ENCODE data around the gene EEPD1.

EEPD1 gene

DNA sequence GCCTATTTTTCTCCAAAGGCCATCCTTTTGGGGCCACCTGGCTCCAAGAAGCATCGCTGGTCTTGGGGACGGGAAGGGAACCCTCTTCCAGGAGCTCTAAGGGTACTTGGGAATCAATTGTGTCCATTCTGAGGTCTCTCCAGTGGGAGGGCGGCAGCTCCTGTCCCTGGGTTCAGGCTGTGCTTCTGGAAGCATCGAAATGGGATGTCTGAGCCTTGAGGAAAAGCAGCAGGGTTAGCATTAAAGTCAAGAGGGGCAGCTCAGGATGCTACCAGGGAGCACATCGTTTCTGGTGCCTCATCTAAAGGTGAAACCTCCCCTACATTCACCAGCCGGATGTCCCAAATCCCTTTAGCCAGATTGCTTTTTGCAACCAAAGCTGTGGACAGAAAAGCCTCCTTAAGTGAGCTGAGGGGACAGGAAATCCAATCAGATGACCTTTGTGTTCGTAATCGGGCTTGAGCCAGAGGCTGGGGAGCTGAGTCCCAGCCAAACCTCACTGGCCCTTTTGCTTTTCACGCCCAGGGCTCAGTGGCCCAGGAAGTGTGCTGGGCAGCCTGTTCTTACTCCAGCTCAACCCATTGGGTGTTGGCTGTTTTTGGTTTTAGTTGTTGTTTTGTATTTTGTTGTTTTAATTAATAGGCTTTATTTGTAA, 147.8 kb downstream of the EEPD1 start:
- DNase-seq (ENCODE audit: low read depth), result no peak

DNA sequence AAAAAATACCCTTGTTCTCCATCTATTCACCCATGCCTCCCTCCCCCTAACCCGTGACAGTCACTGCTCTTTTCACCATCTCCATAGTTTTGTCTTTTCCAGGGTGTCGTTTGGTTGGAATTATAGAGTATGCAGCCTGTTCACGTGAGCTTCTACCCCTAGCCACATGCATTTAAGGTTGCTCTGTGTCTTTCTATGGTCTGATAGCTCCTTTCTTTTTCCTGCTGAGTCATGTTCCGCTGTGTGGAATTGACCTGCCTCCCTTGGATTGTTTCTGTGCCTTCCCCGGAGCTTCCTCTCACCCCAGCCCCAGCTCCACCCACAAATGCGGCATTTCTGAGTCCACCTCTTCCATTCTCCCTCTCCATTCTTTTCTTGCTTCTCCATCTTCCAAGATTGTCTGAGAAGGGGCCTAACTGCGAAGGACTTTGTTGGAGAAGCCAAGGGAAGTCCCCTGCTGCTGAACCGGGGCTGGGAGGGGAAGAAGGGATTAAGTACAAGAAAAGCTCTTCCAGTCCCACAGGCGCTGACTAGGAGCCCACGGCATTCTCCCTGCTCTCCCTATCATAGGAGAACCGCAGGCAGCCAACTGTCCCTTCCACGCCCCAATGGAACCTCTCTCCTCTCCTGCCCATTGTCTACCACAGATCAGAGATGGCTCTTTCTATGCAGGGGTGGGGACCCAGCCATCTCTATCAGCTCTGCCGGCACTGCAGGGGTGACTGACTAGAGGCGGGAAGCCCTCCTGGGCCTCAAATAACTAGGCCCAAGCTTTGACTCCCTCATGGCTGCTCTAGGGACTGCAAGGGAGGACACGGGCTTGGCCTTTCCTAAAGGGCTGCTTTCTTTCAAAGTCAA, 149.1 kb downstream of the EEPD1 start:
- no peak for DNase-seq (ENCODE audit: low read depth)

GRCh38 chr7:36303202-36304098, 150.4 kb downstream of the EEPD1 start:
- DNase-seq (ENCODE audit: low read depth), result peak; percentile 83

DNA sequence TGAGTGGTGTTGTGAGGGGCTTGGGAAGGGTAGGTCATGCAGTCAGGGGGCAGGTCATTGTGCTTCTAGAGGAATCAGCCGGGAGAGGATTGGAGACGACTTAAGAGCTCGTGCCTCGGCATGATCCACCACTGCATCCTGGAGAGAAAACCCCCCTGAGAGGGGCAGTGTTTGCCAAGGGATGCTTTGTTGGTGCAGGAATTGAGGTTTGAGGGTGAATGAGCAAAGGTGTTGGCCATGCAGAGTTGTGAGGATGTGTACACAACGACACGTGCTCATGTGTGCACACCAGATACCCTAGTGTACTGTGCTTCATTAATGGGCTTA, 151.0 kb downstream of the EEPD1 start:
- no peak for DNase-seq (ENCODE audit: low read depth)

GRCh38 chr7:36305226-36305625, 152.2 kb downstream of the EEPD1 start:
- no peak for DNase-seq (ENCODE audit: low read depth)

- no peak for DNase-seq (ENCODE audit: low read depth)
Measured at GRCh38 chr7:36305648-36306047, 152.6 kb downstream of the EEPD1 start.

DNA sequence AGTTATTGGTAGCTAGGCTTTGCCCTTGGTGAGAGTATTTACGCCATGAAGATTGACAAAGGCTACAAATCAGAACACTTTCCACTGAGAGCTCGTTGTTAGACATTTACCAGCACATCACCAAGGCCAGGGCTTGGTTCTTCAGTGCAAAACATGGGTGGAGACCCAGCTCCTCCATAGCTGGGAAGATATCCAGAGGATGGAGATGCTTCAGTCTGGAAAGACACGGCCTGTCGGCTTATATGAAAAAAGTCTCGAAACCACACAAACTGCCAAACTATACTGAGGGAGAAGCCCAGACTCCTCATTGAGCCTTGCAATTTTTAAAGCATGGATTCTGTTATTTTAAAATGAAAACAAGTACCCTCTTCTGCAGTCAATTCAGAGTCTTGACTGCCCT, 153.2 kb downstream of the EEPD1 start:
- DNase-seq (ENCODE audit: low read depth), result no peak

GRCh38 chr7:36306722-36307121, 153.7 kb downstream of the EEPD1 start:
- no peak for DNase-seq (ENCODE audit: low read depth)

DNA sequence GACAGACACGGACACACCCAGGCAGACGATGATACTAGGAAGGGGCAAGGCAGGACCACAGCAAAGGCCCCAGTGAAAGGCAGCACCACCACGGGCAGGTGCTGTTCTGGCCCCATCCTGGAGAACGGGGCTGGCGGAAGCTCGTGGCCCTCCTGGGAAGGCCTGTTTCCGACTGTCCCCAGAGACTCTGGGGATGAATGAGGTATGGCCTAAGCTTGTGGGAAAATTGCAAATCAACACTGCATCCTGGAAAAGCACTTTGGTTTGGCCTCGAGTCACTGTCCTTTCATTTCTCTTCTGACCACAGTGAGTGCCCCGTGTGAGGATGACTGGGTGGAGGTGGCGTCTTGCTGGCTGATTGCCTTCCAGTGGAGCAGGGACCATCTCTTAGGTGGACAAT, 155.0 kb downstream of the EEPD1 start:
- DNase-seq (ENCODE audit: low read depth), result no peak

DNA sequence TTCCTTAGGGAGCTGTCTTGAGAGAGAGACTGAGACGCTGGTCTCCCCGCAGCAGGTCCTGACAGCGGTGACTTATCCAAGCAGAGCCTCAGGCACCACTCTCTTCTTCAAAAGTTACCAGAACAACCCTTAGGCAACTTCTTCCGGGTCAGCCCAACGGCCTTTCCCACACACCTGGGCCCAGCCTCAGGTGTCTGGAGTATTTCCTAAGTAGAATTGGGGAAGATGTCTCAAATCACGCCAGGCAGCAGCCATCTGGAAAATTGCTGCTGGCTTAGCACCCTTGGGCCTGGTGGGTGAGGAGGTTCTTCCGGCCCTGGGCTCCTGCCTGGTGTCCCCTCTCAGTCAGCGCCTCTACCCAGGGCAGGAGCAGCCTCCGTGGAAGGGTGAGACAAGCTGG, 156.2 kb downstream of the EEPD1 start:
- DNase-seq (ENCODE audit: low read depth), result no peak

- no peak for DNase-seq (ENCODE audit: low read depth)
Measured at GRCh38 chr7:36309716-36310115, 156.7 kb downstream of the EEPD1 start.

GRCh38 chr7:36310897-36311296, 157.8 kb downstream of the EEPD1 start:
- no peak for DNase-seq (ENCODE audit: low read depth)

- DNase-seq (ENCODE audit: low read depth), result no peak
Measured at GRCh38 chr7:36311539-36311938, 158.5 kb downstream of the EEPD1 start.

DNA sequence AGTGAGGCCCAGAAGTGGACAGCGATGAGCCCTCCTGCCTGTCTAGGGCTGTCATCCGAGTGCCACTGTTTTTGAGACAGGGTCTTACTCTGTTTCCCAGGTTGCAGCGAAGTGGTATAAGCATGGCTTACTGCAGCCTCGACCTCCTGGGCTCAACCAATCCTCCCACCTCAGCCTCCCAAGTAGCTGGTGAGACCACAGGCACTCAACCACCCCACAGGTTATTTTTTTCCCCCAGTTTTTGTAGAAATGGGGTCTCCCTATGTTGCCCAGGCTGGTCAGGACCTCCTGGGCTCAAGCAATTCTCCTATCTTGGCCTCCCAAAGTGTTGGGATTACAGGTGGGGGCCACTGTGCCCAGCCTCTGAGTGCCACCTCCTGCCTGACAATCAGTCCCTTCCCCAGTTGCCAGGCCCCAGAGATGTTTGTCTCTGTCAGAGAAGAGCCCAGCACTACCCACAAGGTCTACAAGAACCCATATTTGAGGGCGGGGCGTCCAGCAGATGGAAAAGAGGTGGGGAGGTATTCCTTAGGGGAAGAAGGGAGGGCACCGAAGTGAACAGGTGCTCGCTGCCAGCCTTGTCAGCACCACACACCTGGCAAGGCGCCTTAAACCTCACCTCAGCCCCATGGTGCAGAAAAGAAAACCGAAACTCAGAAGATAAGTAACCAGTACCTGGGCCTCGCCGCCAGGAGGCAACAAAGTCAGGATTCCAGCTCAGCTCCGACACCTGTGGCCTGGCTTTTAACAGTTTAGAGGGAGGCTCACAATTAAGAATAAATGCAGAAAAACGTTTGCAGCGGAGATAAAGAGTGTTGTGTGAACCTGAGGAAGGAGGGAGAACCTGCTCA, 159.2 kb downstream of the EEPD1 start:
- no peak for DNase-seq (ENCODE audit: low read depth)

GRCh38 chr7:36312915-36313334, 159.9 kb downstream of the EEPD1 start:
- DNase-seq (ENCODE audit: low read depth), result no peak

GRCh38 chr7:36313607-36314006, 160.6 kb downstream of the EEPD1 start:
- no peak for DNase-seq (ENCODE audit: low read depth)

DNA sequence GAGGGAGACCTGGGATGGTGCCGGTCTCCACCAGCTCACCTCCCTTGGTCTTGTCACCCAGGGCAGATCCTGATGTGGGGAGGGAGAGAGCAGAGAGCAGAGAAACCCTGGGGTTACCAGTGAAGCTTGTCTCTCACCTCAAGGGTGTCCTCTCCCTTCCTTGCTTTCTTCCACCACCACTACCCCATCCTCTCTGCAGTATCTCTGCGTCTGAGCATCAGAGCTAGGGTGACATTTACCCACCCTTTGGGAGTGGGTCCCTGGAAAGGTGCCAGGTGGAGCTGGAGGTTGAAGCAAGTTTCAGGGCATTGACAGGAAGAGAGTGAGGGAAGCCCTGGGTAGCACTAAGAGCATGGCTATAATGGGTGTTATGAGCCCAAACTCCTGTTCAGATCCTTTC, 161.4 kb downstream of the EEPD1 start:
- no peak for DNase-seq (ENCODE audit: low read depth)

- no peak for DNase-seq (ENCODE audit: low read depth)
Measured at GRCh38 chr7:36315309-36315944, 162.4 kb downstream of the EEPD1 start.

- DNase-seq (ENCODE audit: low read depth), result no peak
Measured at GRCh38 chr7:36316319-36316718, 163.3 kb downstream of the EEPD1 start.

GRCh38 chr7:36317276-36317675, 164.2 kb downstream of the EEPD1 start:
- no peak for DNase-seq (ENCODE audit: low read depth)

- DNase-seq (ENCODE audit: low read depth), result no peak
Measured at GRCh38 chr7:36318116-36318515, 165.1 kb downstream of the EEPD1 start.

Data from fibroblast of the conjunctiva (primary cell).